OCI-LY7 (cell line): ENCODE measurements around the gene TRAF5. TPM values are rescaled to one million over a fixed set of nuclear protein-coding genes. Genes with fewer than 3 reads are reported as not detected.

ENCODE experiments used
- BruUV-seq: library from RNA; stranded (reverse); fragments of 400-500 nt; replicated peaks from 2 replicates; lab custom pipeline; 2021; lab: Mats Ljungman, UMichigan
- CTCF ChIA-PET: fragments of 300-600 bp; sonication (Branson Sonifier 250); formaldehyde crosslinking; loops from one replicate; lab custom pipeline; 2022; ENCODE audit warnings: antibody characterized with exemption; ENCODE audit not compliant: unreplicated experiment; lab: Charles Lee
- POLR2A ChIA-PET: fragments of 300-600 bp; sonication (Branson Sonifier 250); formaldehyde crosslinking; loops from one replicate; lab custom pipeline; 2022; ENCODE audit warnings: antibody characterized with exemption; lab: Charles Lee
- DNase-seq: peaks from one replicate; pipeline ENCODE4 v3.0.0-alpha.2; 2015; ENCODE audit warnings: low spot score
- H2AFZ ChIP-seq: fragments of 200-600 bp; sonication (generic), shearing (Covaris generic); 2 replicates; pipeline ENCODE4 v1.6.1; 2014; ENCODE audit warnings: mild to moderate bottlenecking, antibody characterized with exemption, low read length, moderate library complexity
- H3K27ac ChIP-seq: fragments of 200-600 bp; sonication (generic); 2 replicates; pipeline ENCODE4 v1.5.1; 2014; ENCODE audit warnings: mixed run types, low read depth, mild to moderate bottlenecking, moderate library complexity, low read length, inconsistent platforms; ENCODE audit not compliant: poor library complexity, severe bottlenecking
- H3K36me3 ChIP-seq: fragments of 200-600 bp; sonication (generic); 2 replicates; pipeline ENCODE4 v1.6.1; 2014; ENCODE audit warnings: mild to moderate bottlenecking, antibody characterized with exemption, low read length, moderate library complexity, mixed read lengths; ENCODE audit not compliant: insufficient read depth
- H3K4me1 ChIP-seq: fragments of 200-600 bp; sonication (generic); 2 replicates; pipeline ENCODE4 v1.5.1; 2014; ENCODE audit warnings: mild to moderate bottlenecking, low read length; ENCODE audit not compliant: insufficient read depth, poor library complexity, severe bottlenecking
- H3K4me2 ChIP-seq: fragments of 200-600 bp; sonication (generic); 2 replicates; pipeline ENCODE4 v1.6.1; 2014; ENCODE audit warnings: mild to moderate bottlenecking, low read length
- H3K4me3 ChIP-seq: fragments of 200-600 bp; sonication (generic); 2 replicates; pipeline ENCODE4 v1.5.1; 2014; ENCODE audit warnings: mild to moderate bottlenecking, low read depth, low read length; ENCODE audit not compliant: poor library complexity, severe bottlenecking
- H3K79me2 ChIP-seq: fragments of 200-600 bp; sonication (generic); 2 replicates; pipeline ENCODE4 v1.6.1; 2016; ENCODE audit warnings: low read depth, mild to moderate bottlenecking, low read length, moderate library complexity, mixed read lengths; ENCODE audit not compliant: insufficient read depth
- H3K9me2 ChIP-seq: fragments of 200-600 bp; sonication (generic); 2 replicates; pipeline ENCODE4 v1.6.1; 2016; ENCODE audit warnings: mild to moderate bottlenecking, low read length, mixed read lengths; ENCODE audit not compliant: insufficient read depth
- H3K9me3 ChIP-seq: fragments of 200-600 bp; sonication (generic); 2 replicates; pipeline ENCODE4 v1.6.1; 2014; ENCODE audit warnings: mild to moderate bottlenecking, mixed run types, low read length, mixed read lengths
- H4K20me1 ChIP-seq: fragments of 200-600 bp; sonication (generic); 2 replicates; pipeline ENCODE4 v1.6.1; 2014; ENCODE audit warnings: mild to moderate bottlenecking, antibody characterized with exemption, low read length, moderate library complexity, mixed read lengths; ENCODE audit not compliant: insufficient read depth
- EZH2phosphoT487 ChIP-seq: fragments of 200-600 bp; sonication (generic); IDR thresholded peaks from 2 replicates; pipeline ENCODE4 v1.6.1; 2018; ENCODE audit warnings: low read depth, borderline replicate concordance, mild to moderate bottlenecking, mixed run types, antibody characterized with exemption, low read length, moderate library complexity, mixed read lengths
- intact Hi-C: fragments of 100-400 bp; cut with micrococcal nuclease; formaldehyde crosslinking; loops from one replicate; pipeline ENCODE4 v1.10.0; 2022; ENCODE audit not compliant: unreplicated experiment
- total RNA-seq, 2 experiments: library from RNA; depleted of rRNA in 1 of 2; stranded (reverse); fragments of >200 nt in 1 of 2; shearing (Covaris generic) in 1 of 2; gene quantifications; 2 replicates each; pipeline ENCODE4 v1.2.3, GENCODE V29; 2014 to 2022
- TF ChIP-seq, protein P1 (sequence below): fragments of 200-600 bp; sonication (generic); conservative IDR thresholded peaks from 2 replicates; pipeline ENCODE4 v1.5.1; 2014; ENCODE audit warnings: mild to moderate bottlenecking, antibody characterized with exemption, low read length, moderate library complexity, mixed read lengths

Gene TRAF5
- total RNA-seq, 2 experiments from 2014 or later: 24.2 to 54.4 TPM

DNA sequence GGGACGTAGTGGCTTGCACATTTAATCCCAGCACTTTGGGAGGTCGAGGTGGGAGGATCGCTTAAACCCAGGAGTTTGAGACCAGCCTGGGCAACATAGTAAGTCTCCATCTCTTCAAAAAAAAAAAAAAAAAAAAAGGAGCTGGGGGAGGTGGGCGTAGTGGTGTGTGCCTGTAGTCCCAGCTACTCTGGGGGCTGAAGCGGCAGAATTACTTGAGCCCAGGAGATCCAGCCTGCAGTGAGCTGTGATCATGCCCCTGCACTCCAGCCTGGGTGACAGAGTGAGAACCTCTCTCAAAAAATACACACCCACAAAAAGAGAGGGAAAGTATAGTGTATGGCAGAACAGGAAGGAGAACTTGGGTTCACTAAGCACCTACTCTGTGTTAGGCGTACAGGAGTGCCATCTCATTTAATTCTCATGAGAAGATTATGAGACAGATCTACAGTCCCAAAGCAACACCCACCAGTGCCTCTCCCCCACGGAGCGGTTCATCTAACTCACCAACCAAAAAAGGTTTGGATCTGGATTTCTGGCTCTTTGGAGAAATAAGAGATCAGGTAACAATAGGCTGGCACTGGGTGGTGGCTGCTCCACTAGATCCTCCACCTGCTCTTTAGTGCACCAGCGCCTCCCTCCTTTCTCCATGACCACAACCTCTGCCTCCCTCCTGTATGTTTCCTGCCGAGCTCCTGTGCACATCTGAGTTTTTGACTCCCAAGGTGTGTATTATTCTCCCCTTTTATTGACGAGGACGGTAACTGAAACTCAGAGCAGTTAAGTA lies 1.4 kb upstream of the TRAF5 start:
- peaks cover 34% of the 10 kb centered on the region for H3K79me2 ChIP-seq
- no peak overlapping the region; the same call in 1 of the 2 replicates for H2AFZ ChIP-seq
- no peak overlapping the region for H3K4me2 ChIP-seq
- POLR2A ChIA-PET: interaction anchor here (0.6 to 2.5 kb wide), 10 partner anchors 10 to 337 kb away, joined by 3 to 23 read pairs (median 4); no protein-coding TSS in a partner anchor
- TF ChIP-seq EZH2phosphoT487: no peak
- TF ChIP-seq, protein P1, sequence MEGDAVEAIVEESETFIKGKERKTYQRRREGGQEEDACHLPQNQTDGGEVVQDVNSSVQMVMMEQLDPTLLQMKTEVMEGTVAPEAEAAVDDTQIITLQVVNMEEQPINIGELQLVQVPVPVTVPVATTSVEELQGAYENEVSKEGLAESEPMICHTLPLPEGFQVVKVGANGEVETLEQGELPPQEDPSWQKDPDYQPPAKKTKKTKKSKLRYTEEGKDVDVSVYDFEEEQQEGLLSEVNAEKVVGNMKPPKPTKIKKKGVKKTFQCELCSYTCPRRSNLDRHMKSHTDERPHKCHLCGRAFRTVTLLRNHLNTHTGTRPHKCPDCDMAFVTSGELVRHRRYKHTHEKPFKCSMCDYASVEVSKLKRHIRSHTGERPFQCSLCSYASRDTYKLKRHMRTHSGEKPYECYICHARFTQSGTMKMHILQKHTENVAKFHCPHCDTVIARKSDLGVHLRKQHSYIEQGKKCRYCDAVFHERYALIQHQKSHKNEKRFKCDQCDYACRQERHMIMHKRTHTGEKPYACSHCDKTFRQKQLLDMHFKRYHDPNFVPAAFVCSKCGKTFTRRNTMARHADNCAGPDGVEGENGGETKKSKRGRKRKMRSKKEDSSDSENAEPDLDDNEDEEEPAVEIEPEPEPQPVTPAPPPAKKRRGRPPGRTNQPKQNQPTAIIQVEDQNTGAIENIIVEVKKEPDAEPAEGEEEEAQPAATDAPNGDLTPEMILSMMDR: no peak
- H3K36me3 ChIP-seq: no peaks in the 10 kb centered on the region
- H3K9me2 ChIP-seq: no peaks in the 10 kb centered on the region
- H3K27ac ChIP-seq: no peak overlapping the region
- DNase-seq: no peak
- no TSS peak for BruUV-seq
- peaks cover 35% of the 10 kb centered on the region for H3K4me1 ChIP-seq
- no peaks in the 10 kb centered on the region for H3K9me3 ChIP-seq
- H4K20me1 ChIP-seq: no peaks in the 10 kb centered on the region
- intact Hi-C loops: loop anchor here (5.0 to 10.0 kb wide), 3 partner anchors 252 to 960 kb away; partner anchors contain the start of genes NEK2, PPP2R5A and SLC30A1
- H3K4me3 ChIP-seq: no peak overlapping the region
- CTCF ChIA-PET: interaction anchor here (4.3 kb wide), 1 partner anchor 12 kb away, joined by 38 read pairs; no protein-coding TSS in a partner anchor

DNA sequence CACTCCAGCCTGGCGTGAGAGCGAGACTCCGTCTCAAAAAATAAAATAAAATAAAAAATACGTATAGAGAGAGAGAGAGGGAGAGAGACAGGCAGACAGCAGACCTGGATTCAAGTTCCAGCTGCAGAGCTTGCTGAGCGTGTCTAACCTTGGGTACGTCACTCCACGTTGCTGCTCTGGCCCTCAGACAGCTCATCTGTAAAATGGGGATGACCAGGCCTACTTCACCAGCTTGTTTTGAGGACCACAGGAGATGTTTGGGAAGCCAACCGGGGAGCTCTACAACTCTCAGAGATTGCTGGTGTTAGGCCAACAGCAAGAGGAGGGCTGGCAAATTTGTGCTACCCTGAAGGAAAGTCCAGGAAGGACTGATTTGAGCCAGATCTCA lies 499 bp upstream of the TRAF5 start:
- intact Hi-C loops: loop anchor here (2.0 to 10.0 kb wide), 5 partner anchors 57 to 959 kb away; partner anchors contain the start of genes NEK2, PPP2R5A and SLC30A1
- CTCF ChIA-PET: interaction anchor here (0.7 to 4.3 kb wide), 2 partner anchors 11 to 189 kb away, joined by 4 to 38 read pairs; no protein-coding TSS in a partner anchor
- POLR2A ChIA-PET: interaction anchor here (0.6 to 2.5 kb wide), 12 partner anchors 9 to 322 kb away, joined by 3 to 23 read pairs (median 4); no protein-coding TSS in a partner anchor
- peak overlapping the region; percentile 89 for H3K4me3 ChIP-seq
- TF ChIP-seq, protein P1: no peak
- no peak for TF ChIP-seq EZH2phosphoT487
- H3K36me3 ChIP-seq: no peaks in the 10 kb centered on the region
- no peak for DNase-seq
- no peaks in the 10 kb centered on the region for H4K20me1 ChIP-seq
- TSS peak; percentile 81 for BruUV-seq
- H3K9me2 ChIP-seq: no peaks in the 10 kb centered on the region
- H2AFZ ChIP-seq: peak overlapping the region; percentile 96
- H3K4me1 ChIP-seq: peaks cover 44% of the 10 kb centered on the region
- H3K79me2 ChIP-seq: peaks cover 43% of the 10 kb centered on the region
- H3K27ac ChIP-seq: peak overlapping the region; percentile 77
- no peaks in the 10 kb centered on the region for H3K9me3 ChIP-seq
- peak overlapping the region; percentile 96 for H3K4me2 ChIP-seq
